ENCODE results near the gene DRD1.

DNA sequence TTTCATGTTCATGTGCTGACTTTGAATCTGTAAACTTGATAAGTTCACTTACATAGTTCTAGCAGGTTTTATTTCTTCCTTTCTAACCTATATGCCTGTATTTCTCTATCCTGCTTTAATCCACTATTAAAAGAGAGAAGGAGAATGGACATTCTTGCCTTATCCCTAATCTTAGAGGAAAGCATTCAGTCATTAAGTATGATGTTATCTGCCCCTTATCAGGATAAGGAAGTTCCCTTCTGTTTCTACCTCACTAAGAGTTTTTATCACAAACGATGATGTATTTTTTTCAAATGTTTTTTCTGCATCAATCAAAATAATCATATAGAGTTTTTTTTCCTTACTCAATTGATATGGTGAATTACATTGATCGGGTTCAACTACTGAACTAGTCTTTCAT lies 33.1 kb downstream of the DRD1 start:
- TF ChIP-seq, protein P1, sequence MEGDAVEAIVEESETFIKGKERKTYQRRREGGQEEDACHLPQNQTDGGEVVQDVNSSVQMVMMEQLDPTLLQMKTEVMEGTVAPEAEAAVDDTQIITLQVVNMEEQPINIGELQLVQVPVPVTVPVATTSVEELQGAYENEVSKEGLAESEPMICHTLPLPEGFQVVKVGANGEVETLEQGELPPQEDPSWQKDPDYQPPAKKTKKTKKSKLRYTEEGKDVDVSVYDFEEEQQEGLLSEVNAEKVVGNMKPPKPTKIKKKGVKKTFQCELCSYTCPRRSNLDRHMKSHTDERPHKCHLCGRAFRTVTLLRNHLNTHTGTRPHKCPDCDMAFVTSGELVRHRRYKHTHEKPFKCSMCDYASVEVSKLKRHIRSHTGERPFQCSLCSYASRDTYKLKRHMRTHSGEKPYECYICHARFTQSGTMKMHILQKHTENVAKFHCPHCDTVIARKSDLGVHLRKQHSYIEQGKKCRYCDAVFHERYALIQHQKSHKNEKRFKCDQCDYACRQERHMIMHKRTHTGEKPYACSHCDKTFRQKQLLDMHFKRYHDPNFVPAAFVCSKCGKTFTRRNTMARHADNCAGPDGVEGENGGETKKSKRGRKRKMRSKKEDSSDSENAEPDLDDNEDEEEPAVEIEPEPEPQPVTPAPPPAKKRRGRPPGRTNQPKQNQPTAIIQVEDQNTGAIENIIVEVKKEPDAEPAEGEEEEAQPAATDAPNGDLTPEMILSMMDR (IDR thresholded peaks at IDR 0.05; ENCODE audit: low read depth, low read length), result no peak
- TF ChIP-seq POLR2A (IDR thresholded peaks at IDR 0.05; ENCODE audit: extremely low read depth, insufficient read length), result no peak

Data from NB4 (cell line).